BLaER1 (cell line): ENCODE data around the gene CARD10.
A peak's percentile ranks its signal among the peaks of the same experiment; 100 is the strongest.

ENCODE experiments used
- H3K27ac ChIP-seq: shearing (Covaris generic); formaldehyde crosslinking; 2 replicates; pipeline ENCODE4 v1.8.1; 2022
- H3K27me3 ChIP-seq: shearing (Covaris generic); formaldehyde crosslinking; 2 replicates; pipeline ENCODE4 v1.8.1; 2022
- H3K36me3 ChIP-seq: shearing (Covaris generic); formaldehyde crosslinking; 2 replicates; pipeline ENCODE4 v1.8.1; 2022
- H3K4me1 ChIP-seq: shearing (Covaris generic); formaldehyde crosslinking; 2 replicates; pipeline ENCODE4 v1.8.1; 2022
- H3K4me2 ChIP-seq: shearing (Covaris generic); formaldehyde crosslinking; 2 replicates; pipeline ENCODE4 v1.8.1; 2022
- H3K4me3 ChIP-seq: shearing (Covaris generic); formaldehyde crosslinking; 2 replicates; pipeline ENCODE4 v1.8.1; 2022
- H3K9ac ChIP-seq: shearing (Covaris generic); formaldehyde crosslinking; 2 replicates; pipeline ENCODE4 v1.8.1; 2022
- H3K9me3 ChIP-seq: shearing (Covaris generic); formaldehyde crosslinking; 2 replicates; pipeline ENCODE4 v1.8.1; 2022
- H4K20me1 ChIP-seq: shearing (Covaris generic); formaldehyde crosslinking; 2 replicates; pipeline ENCODE4 v1.8.1; 2022
- Cebpa-rat ChIP-seq: shearing (Covaris generic); IDR thresholded peaks from 2 replicates; pipeline ENCODE4 v1.8.1; 2022

Gene CARD10

GRCh38 chr22:37456346-37456745 lies 62.9 kb downstream of the CARD10 start:
- no peak overlapping the region for H3K27ac ChIP-seq
- H4K20me1 ChIP-seq, result 0 out of 2 replicates have a peak, but pooled peaks cover 1% of the 10 kb centered on the region
- peaks cover 9% of the 10 kb centered on the region; the same call in 1 of the 2 replicates for H3K4me1 ChIP-seq
- H3K9me3 ChIP-seq, result no peaks in the 10 kb centered on the region
- TF ChIP-seq Cebpa-rat, result no peak
- H3K4me2 ChIP-seq, result peak overlapping the region; percentile 14; the same call in 1 of the 2 replicates
- H3K9ac ChIP-seq, result 0 out of 2 replicates have a peak overlapping the region, but pooled peaks have one; percentile 24
- no peak overlapping the region for H3K4me3 ChIP-seq
- H3K36me3 ChIP-seq, result no peaks in the 10 kb centered on the region
- H3K27me3 ChIP-seq, result no peaks in the 10 kb centered on the region

- no peaks in the 10 kb centered on the region for H3K9me3 ChIP-seq
- no peaks in the 10 kb centered on the region for H4K20me1 ChIP-seq
- no peak overlapping the region for H3K4me3 ChIP-seq
- H3K36me3 ChIP-seq, result no peaks in the 10 kb centered on the region
- 0 out of 2 replicates have a peak overlapping the region, but pooled peaks have one; percentile 24 for H3K9ac ChIP-seq
- H3K27me3 ChIP-seq, result no peaks in the 10 kb centered on the region
- no peak for TF ChIP-seq Cebpa-rat
- peak overlapping the region; percentile 14; the same call in 1 of the 2 replicates for H3K4me2 ChIP-seq
- H3K27ac ChIP-seq, result no peak overlapping the region
- H3K4me1 ChIP-seq, result peaks cover 9% of the 10 kb centered on the region; the same call in 1 of the 2 replicates
These were observed 63.3 kb downstream of the CARD10 start for GRCh38 chr22:37455896-37456295.

- Histone ChIP-seq H3K36me3 (no peaks in the 10 kb centered on the region), H3K27me3 (no peaks in the 10 kb centered on the region), H3K4me2 (no peak overlapping the region), H3K4me1 (peaks cover 9% of the 10 kb centered on the region; the same call in 1 of the 2 replicates), H3K9me3 (no peaks in the 10 kb centered on the region), H3K9ac (no peak overlapping the region), H3K27ac (no peak overlapping the region), H3K4me3 (no peak overlapping the region), H4K20me1 (0 out of 2 replicates have a peak, but pooled peaks cover 6% of the 10 kb centered on the region)
- TF ChIP-seq Cebpa-rat, result no peak
These were observed 64.1 kb downstream of the CARD10 start for GRCh38 chr22:37454857-37455686.

- no peak for TF ChIP-seq Cebpa-rat
- no peak overlapping the region for H3K27ac ChIP-seq
- H3K4me3 ChIP-seq, result no peak overlapping the region
- no peaks in the 10 kb centered on the region for H3K9me3 ChIP-seq
- H3K27me3 ChIP-seq, result no peaks in the 10 kb centered on the region
- no peak overlapping the region for H3K4me2 ChIP-seq
- H3K9ac ChIP-seq, result no peak overlapping the region
- H3K36me3 ChIP-seq, result no peaks in the 10 kb centered on the region
- 0 out of 2 replicates have a peak, but pooled peaks cover 18% of the 10 kb centered on the region for H4K20me1 ChIP-seq
- H3K4me1 ChIP-seq, result peaks cover 19% of the 10 kb centered on the region
These were observed 65.5 kb downstream of the CARD10 start for GRCh38 chr22:37453696-37454095.

GRCh38 chr22:37451218-37451617 lies 68.0 kb downstream of the CARD10 start:
- no peak for TF ChIP-seq Cebpa-rat
- Histone ChIP-seq H3K27me3 (no peaks in the 10 kb centered on the region), H3K27ac (no peak overlapping the region), H3K4me1 (peaks cover 15% of the 10 kb centered on the region), H3K36me3 (no peaks in the 10 kb centered on the region), H3K9me3 (no peaks in the 10 kb centered on the region), H4K20me1 (0 out of 2 replicates have a peak, but pooled peaks cover 18% of the 10 kb centered on the region), H3K4me3 (no peak overlapping the region), H3K4me2 (no peak overlapping the region), H3K9ac (no peak overlapping the region)

DNA sequence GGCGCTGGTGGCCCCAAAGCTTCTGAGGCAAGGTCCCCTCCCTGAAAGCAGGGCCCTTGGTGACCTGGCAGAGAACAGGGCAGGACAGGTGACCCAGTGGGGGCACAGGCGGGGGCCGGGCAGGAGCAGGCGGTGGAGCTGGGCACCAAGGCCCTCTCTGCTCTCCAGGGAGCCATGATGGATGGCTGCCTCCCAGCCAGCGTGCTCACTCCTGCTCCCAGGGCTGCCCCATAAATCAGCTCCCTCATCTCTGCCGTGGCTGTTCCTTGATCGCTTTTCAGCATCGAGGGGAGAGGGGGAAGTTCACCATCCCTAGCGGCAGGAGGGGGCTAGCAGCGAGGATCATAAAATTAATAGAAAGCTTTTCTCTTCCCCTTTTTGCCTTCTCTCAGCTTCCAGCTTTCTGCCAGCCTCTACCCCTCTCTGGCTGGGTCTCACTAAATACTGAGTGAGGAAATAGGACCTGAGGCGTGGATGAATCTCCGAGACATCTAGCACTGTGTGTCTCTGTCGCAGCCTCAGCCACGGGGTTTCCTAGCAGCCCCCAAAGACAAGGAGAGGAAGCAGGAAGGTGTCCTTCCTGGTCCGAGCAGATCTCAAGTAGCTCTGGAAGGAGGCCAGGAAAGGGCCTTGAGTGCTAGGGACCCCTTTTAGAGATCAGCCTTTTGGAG lies 69.7 kb downstream of the CARD10 start:
- Histone ChIP-seq H3K27me3 (no peaks in the 10 kb centered on the region), H4K20me1 (0 out of 2 replicates have a peak, but pooled peaks cover 18% of the 10 kb centered on the region), H3K4me1 (peaks cover 10% of the 10 kb centered on the region)

GRCh38 chr22:37448516-37449127 lies 70.6 kb downstream of the CARD10 start:
- no peak overlapping the region for H3K4me3 ChIP-seq
- no peak overlapping the region for H3K4me2 ChIP-seq
- no peak overlapping the region for H3K9ac ChIP-seq
- no peak overlapping the region for H3K27ac ChIP-seq
- TF ChIP-seq Cebpa-rat, result no peak
- no peaks in the 10 kb centered on the region for H3K27me3 ChIP-seq
- H3K9me3 ChIP-seq, result no peaks in the 10 kb centered on the region
- H3K36me3 ChIP-seq, result no peaks in the 10 kb centered on the region
- peaks cover 10% of the 10 kb centered on the region for H3K4me1 ChIP-seq
- H4K20me1 ChIP-seq, result 0 out of 2 replicates have a peak, but pooled peaks cover 18% of the 10 kb centered on the region

More for the DNA sequence above, 69.7 kb downstream of the CARD10 start:
- Histone ChIP-seq H3K4me2 (peak overlapping the region; percentile 18), H3K9me3 (no peaks in the 10 kb centered on the region), H3K9ac (no peak overlapping the region), H3K27ac (no peak overlapping the region), H3K4me3 (no peak overlapping the region), H3K36me3 (no peaks in the 10 kb centered on the region)
- TF ChIP-seq Cebpa-rat, result no peak

GRCh38 chr22:37445501-37445900 lies 73.7 kb downstream of the CARD10 start:
- Histone ChIP-seq H3K36me3 (no peaks in the 10 kb centered on the region), H3K4me3 (no peak overlapping the region), H3K27ac (no peak overlapping the region), H3K27me3 (no peaks in the 10 kb centered on the region), H3K9ac (no peak overlapping the region), H4K20me1 (0 out of 2 replicates have a peak, but pooled peaks cover 16% of the 10 kb centered on the region), H3K9me3 (peaks cover 11% of the 10 kb centered on the region), H3K4me1 (peaks cover 10% of the 10 kb centered on the region), H3K4me2 (no peak overlapping the region)
- TF ChIP-seq Cebpa-rat, result no peak

DNA sequence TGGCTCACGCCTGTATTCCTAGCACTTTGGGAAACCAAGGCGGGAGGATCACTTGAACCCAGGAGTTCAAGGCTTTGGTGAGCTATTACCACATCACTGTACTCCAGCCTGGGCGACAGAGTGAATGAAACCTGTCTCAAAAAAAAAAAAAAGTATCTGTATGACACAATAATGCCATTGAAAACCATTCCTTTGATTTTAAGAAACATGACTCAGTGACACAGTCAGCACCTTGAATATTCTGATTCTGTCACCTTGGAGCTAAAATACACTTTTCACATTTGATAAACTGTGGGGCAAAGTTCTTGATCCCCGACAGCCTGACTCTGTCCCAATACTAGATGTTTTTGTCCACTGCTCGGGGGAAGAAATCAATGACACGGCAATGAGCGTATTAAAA lies 75.2 kb downstream of the CARD10 start:
- H3K27me3 ChIP-seq, result no peaks in the 10 kb centered on the region
- no peak overlapping the region for H3K9ac ChIP-seq
- no peak overlapping the region for H3K27ac ChIP-seq
- H3K4me3 ChIP-seq, result no peak overlapping the region
- no peak for TF ChIP-seq Cebpa-rat
- H3K4me1 ChIP-seq, result no peaks in the 10 kb centered on the region
- H3K4me2 ChIP-seq, result no peak overlapping the region
- H3K36me3 ChIP-seq, result no peaks in the 10 kb centered on the region
- H3K9me3 ChIP-seq, result peaks cover 12% of the 10 kb centered on the region
- H4K20me1 ChIP-seq, result 0 out of 2 replicates have a peak, but pooled peaks cover 2% of the 10 kb centered on the region
